Liver (tissue), 9 donors: ENCODE results near the gene PABPC3. TPM values are rescaled to one million over a fixed set of nuclear protein-coding genes. Genes with fewer than 3 reads are reported as not detected.

Experiments
- DNase-seq: peaks from one replicate; pipeline ENCODE4 v3.0.0-alpha.2; 2017; ENCODE audit warnings: low spot score
- H3K27ac ChIP-seq, 2 donors: one replicate each; pipeline ENCODE4 v1.7.0; 2013; ENCODE audit warnings: inconsistent platforms in 2 of 2, low read length in 2 of 2, control low read depth in 1 of 2, low read depth in 1 of 2, mild to moderate bottlenecking in 1 of 2
- H3K27me3 ChIP-seq, 4 donors: one replicate each; pipeline versions ENCODE4 v1.6.1 to v1.7.0; 2013; ENCODE audit warnings: low read length in 3 of 4, inconsistent platforms in 1 of 4, mild to moderate bottlenecking in 1 of 4, moderate library complexity in 1 of 4; ENCODE audit not compliant: control insufficient read depth in 4 of 4, insufficient read depth in 4 of 4
- H3K36me3 ChIP-seq, 4 donors: one replicate each; pipeline versions ENCODE4 v1.6.1 to v1.7.0; 2013; ENCODE audit warnings: low read length in 3 of 4, mild to moderate bottlenecking in 3 of 4, low read depth in 1 of 4, moderate library complexity in 1 of 4; ENCODE audit not compliant: control insufficient read depth in 4 of 4, insufficient read depth in 3 of 4
- H3K4me1 ChIP-seq, 4 donors: one replicate each; pipeline versions ENCODE4 v1.6.1 to v1.7.0; 2013; ENCODE audit warnings: low read length in 3 of 4, mild to moderate bottlenecking in 3 of 4, moderate library complexity in 1 of 4; ENCODE audit not compliant: control insufficient read depth in 4 of 4, insufficient read depth in 4 of 4
- H3K4me3 ChIP-seq, 3 donors: one replicate each; pipeline versions ENCODE4 v1.6.1 to v1.7.0; 2013; ENCODE audit warnings: low read length in 3 of 3, control low read depth in 1 of 3, low read depth in 1 of 3, mild to moderate bottlenecking in 1 of 3
- H3K9ac ChIP-seq, 2 donors: one replicate each; pipeline ENCODE4 v1.7.0; 2013; ENCODE audit warnings: low read length in 2 of 2, mild to moderate bottlenecking in 2 of 2, moderate library complexity in 2 of 2, control low read depth in 1 of 2, low read depth in 1 of 2
- H3K9me3 ChIP-seq, 4 donors: one replicate each; pipeline versions ENCODE4 v1.6.1 to v1.7.0; 2013; ENCODE audit warnings: low read length in 3 of 4; ENCODE audit not compliant: control insufficient read depth in 4 of 4
- CTCF ChIP-seq: fragments of 150-350 bp; IDR thresholded peaks from 2 replicates; pipeline ENCODE4 v1.5.1; 2017; ENCODE audit warnings: improper control_type of control experiment, low read depth, low read length; ENCODE audit not compliant: missing input control
- EGR1 ChIP-seq, 2 donors: IDR thresholded peaks; 2 replicates each; pipeline ENCODE4 v1.6.1; 2016 to 2018; ENCODE audit warnings: antibody characterized with exemption in 2 of 2, low read depth in 2 of 2
- FOXA1 ChIP-seq: IDR thresholded peaks from 2 replicates; pipeline ENCODE4 v1.6.1; 2016; ENCODE audit warnings: antibody characterized with exemption
- HNF4A ChIP-seq, 2 donors: conservative IDR thresholded peaks; 2 replicates each; pipeline ENCODE4 v1.6.1; 2016; ENCODE audit warnings: antibody characterized with exemption in 2 of 2, mild to moderate bottlenecking in 2 of 2
- HNF4G ChIP-seq: IDR thresholded peaks from 2 replicates; pipeline ENCODE4 v1.6.1; 2016; ENCODE audit warnings: antibody characterized with exemption
- JUND ChIP-seq, 2 donors: IDR thresholded peaks; 2 replicates each; pipeline ENCODE4 v1.6.1; 2016; ENCODE audit warnings: antibody characterized with exemption in 2 of 2
- NR2F2 ChIP-seq: IDR thresholded peaks from 2 replicates; pipeline ENCODE4 v1.6.1; 2016; ENCODE audit warnings: antibody characterized with exemption
- RAD21 ChIP-seq, 2 donors: IDR thresholded peaks; 2 replicates each; pipeline ENCODE4 v1.6.1; 2016; ENCODE audit warnings: antibody characterized with exemption in 2 of 2, mild to moderate bottlenecking in 2 of 2
- REST ChIP-seq: IDR thresholded peaks from 2 replicates; pipeline ENCODE4 v1.6.1; 2016; ENCODE audit warnings: antibody characterized with exemption, mild to moderate bottlenecking
- RXRA ChIP-seq, 2 donors: IDR thresholded peaks; 2 replicates each; pipeline ENCODE4 v1.6.1; 2017 to 2018; ENCODE audit warnings: antibody characterized with exemption in 2 of 2, mild to moderate bottlenecking in 1 of 2
- TAF1 ChIP-seq: conservative IDR thresholded peaks from 2 replicates; pipeline ENCODE4 v1.6.1; 2016; ENCODE audit warnings: antibody characterized with exemption, mild to moderate bottlenecking
- WGBS: extraction: QIAGEN DNeasy Blood & Tissue Kit; methylation state at CpG from one replicate; pipeline ENCODE4 v1.1.7; 2013; 5-methylcytosine and 5-hydroxymethylcytosine counted together
- polyA plus RNA-seq, 2 donors: library from polyadenylated mRNA; stranded (reverse) in 1 of 2; unstranded in 1 of 2; fragments of 200-250 nt in 1 of 2; fragments of >200 nt in 1 of 2; fragmentation: Nextera tagmentation in 1 of 2; extraction: Ambion mirVana in 1 of 2; gene quantifications; one replicate each; pipeline versions ENCODE4 v1.2.1 to v1.2.3, GENCODE V29; 2013 to 2015
- total RNA-seq, 2 donors: library from RNA; depleted of rRNA; stranded (reverse); fragments of >200 nt; gene quantifications; one replicate each; pipeline ENCODE4 v1.2.3, GENCODE V29; 2014
- donor health status: healthy.
- donor health status: healthy.
- donor health status: healthy.
- donor health status: healthy.
- donor health status: healthy.

PABPC3 gene
- total and polyA plus RNA-seq, 4 donors: under 0.01 to 0.19 (median 0.08) TPM; not detected in 1

GRCh38 chr13:25059166-25059565, 36.8 kb upstream of the PABPC3 start:
- peaks cover 0 to 3% (median 0%) of the 10 kb centered on the region in 4 donors for H3K27me3 ChIP-seq
- H3K9me3 ChIP-seq: no peaks in the 10 kb centered on the region
- WGBS: 69% methylated on average over 1 of the region's 1 CpG
- TF ChIP-seq CTCF (no peak), HNF4A (conservative IDR thresholded peaks at IDR 0.05) (no peak)
- H3K9ac ChIP-seq: no peak overlapping the region
- H3K4me3 ChIP-seq: no peak overlapping the region
- DNase-seq: no peak
- H3K36me3 ChIP-seq: no peaks in the 10 kb centered on the region
- H3K4me1 ChIP-seq: no peaks in the 10 kb centered on the region
- no peak overlapping the region for H3K27ac ChIP-seq

GRCh38 chr13:25059958-25060357, 36.0 kb upstream of the PABPC3 start:
- Histone ChIP-seq H3K36me3 (no peaks in the 10 kb centered on the region), H3K4me3 (no peak overlapping the region), H3K9me3 (no peaks in the 10 kb centered on the region), H3K27ac (no peak overlapping the region), H3K9ac (no peak overlapping the region), H3K27me3 (peaks cover 0 to 6% (median 0%) of the 10 kb centered on the region in 4 donors), H3K4me1 (no peaks in the 10 kb centered on the region)
- no peak for TF ChIP-seq EGR1 (IDR thresholded peaks at IDR 0.05; ENCODE audit: low read depth in 2 of 2)
- TF ChIP-seq HNF4G: no peak
- TF ChIP-seq TAF1: no peak
- no peak for TF ChIP-seq FOXA1
- no peak for TF ChIP-seq RAD21 (IDR thresholded peaks at IDR 0.05)
- TF ChIP-seq JUND (IDR thresholded peaks at IDR 0.05): no peak
- TF ChIP-seq RXRA (IDR thresholded peaks at IDR 0.05): no peak
- no peak for TF ChIP-seq HNF4A (conservative IDR thresholded peaks at IDR 0.05)
- 74% methylated on average over 7 of the region's 7 CpGs for WGBS
- DNase-seq: no peak

GRCh38 chr13:25062479-25062878, 33.5 kb upstream of the PABPC3 start:
- no peaks in the 10 kb centered on the region for H3K36me3 ChIP-seq
- no peak for DNase-seq
- H3K27me3 ChIP-seq: peaks cover 0 to 6% (median 0%) of the 10 kb centered on the region in 4 donors
- no peaks in the 10 kb centered on the region for H3K9me3 ChIP-seq
- no peak for TF ChIP-seq NR2F2
- TF ChIP-seq REST: no peak
- no peak overlapping the region for H3K9ac ChIP-seq
- H3K27ac ChIP-seq: no peak overlapping the region
- H3K4me1 ChIP-seq: no peaks in the 10 kb centered on the region
- H3K4me3 ChIP-seq: no peak overlapping the region
- WGBS: 71% methylated on average over 5 of the region's 5 CpGs
